ENCODE measurements around the gene JMJD1C.

- no peak for TF ChIP-seq CTCF (IDR thresholded peaks at IDR 0.05)
- TF ChIP-seq POLR2A (IDR thresholded peaks at IDR 0.05), result no peak
These were observed 10.3 kb downstream of the JMJD1C start for GRCh38 chr10:63455507-63455906.
